Tibial nerve (tissue), 4 donors: ENCODE measurements around the gene TRMT1.

Experiments
- CTCF ChIP-seq, 5 experiments: fragments of 200-600 bp in 3 of 5; fragments of 450-650 bp in 2 of 5; sonication (generic) in 3 of 5; IDR thresholded peaks; one replicate each; pipeline ENCODE4 v1.5.1; 2016 to 2019; ENCODE audit warnings: antibody characterized with exemption in 5 of 5, mild to moderate bottlenecking in 3 of 5, moderate library complexity in 2 of 5
- EP300 ChIP-seq, 2 donors: sonication (generic); formaldehyde crosslinking; IDR thresholded peaks; one replicate each; pipeline ENCODE4 v1.6.1; 2017; ENCODE audit warnings: antibody characterized with exemption in 2 of 2, mild to moderate bottlenecking in 1 of 2
- POLR2A ChIP-seq, 2 donors: fragments of 450-650 bp; IDR thresholded peaks; one replicate each; pipeline ENCODE4 v1.6.1; 2017; ENCODE audit warnings: antibody characterized with exemption in 2 of 2, mild to moderate bottlenecking in 2 of 2, moderate library complexity in 2 of 2

GRCh38 chr19:13073263-13073662, 43.3 kb downstream of the TRMT1 start:
- TF ChIP-seq CTCF (IDR thresholded peaks at IDR 0.05) = no peak
- TF ChIP-seq POLR2A (IDR thresholded peaks at IDR 0.05) = no peak
- TF ChIP-seq EP300 (IDR thresholded peaks at IDR 0.05) = no peak
